Naive thymus-derived CD8-positive, alpha-beta T cell (primary cell): ENCODE measurements around the gene FAM8A1. TPM values are rescaled to one million over a fixed set of nuclear protein-coding genes. Genes with fewer than 3 reads are reported as not detected.

Source experiments
- polyA plus RNA-seq, 3 donors: library from polyadenylated mRNA; unstranded; fragments of 300-500 nt; fragmentation: Illumina TruSeq; gene quantifications; one replicate each; pipeline ENCODE4 v1.2.3, GENCODE V29; 2021
- total RNA-seq, 8 experiments: library from RNA in 2 of 8; stranded (reverse) in 2 of 8; gene quantifications; one replicate each; pipeline ENCODE4 v1.2.3 and lab custom pipeline; 2021 to 2026

FAM8A1 gene
- total and polyA plus RNA-seq, 5 experiments from 2014 or later = 4.8 to 24.6 (median 5.6) TPM

Other genes with a start within 250 kb of the FAM8A1 start
- not detected for gene CAP2, start 206.7 kb upstream of the FAM8A1 start, total RNA-seq
- not detected for gene CAP2, start 206.7 kb upstream of the FAM8A1 start, polyA plus RNA-seq
- gene NUP153, start 106.6 kb downstream of the FAM8A1 start, total RNA-seq = 10 to 100 TPM; 59.3 to 62.0 TPM
- gene NUP153, start 106.6 kb downstream of the FAM8A1 start, polyA plus RNA-seq = 1 to 10 TPM; 2.9 to 3.5 (median 3.3) TPM